Measurements from ENCODE around the gene CRYBB1.

Gene CRYBB1

GRCh38 chr22:26606611-26607010 lies 11.2 kb downstream of the CRYBB1 start:
- no peak for DNase-seq (ENCODE audit: low read depth)

GRCh38 chr22:26604368-26604767 lies 13.5 kb downstream of the CRYBB1 start:
- no peak for DNase-seq (ENCODE audit: low read depth)

- DNase-seq (ENCODE audit: low read depth), result no peak
These were observed 15.7 kb downstream of the CRYBB1 start for GRCh38 chr22:26602127-26602526.

GRCh38 chr22:26601726-26602125 lies 16.1 kb downstream of the CRYBB1 start:
- DNase-seq (ENCODE audit: low read depth), result no peak

GRCh38 chr22:26599505-26599904 lies 18.3 kb downstream of the CRYBB1 start:
- no peak for DNase-seq (ENCODE audit: low read depth)

- no peak for DNase-seq (ENCODE audit: low read depth)
These were observed 20.3 kb downstream of the CRYBB1 start for GRCh38 chr22:26597480-26597879.

- no peak for DNase-seq (ENCODE audit: low read depth)
These were observed 20.8 kb downstream of the CRYBB1 start for GRCh38 chr22:26597026-26597425.

- no peak for DNase-seq (ENCODE audit: low read depth)
These were observed 24.1 kb downstream of the CRYBB1 start for GRCh38 chr22:26593763-26594162.

- no peak for DNase-seq (ENCODE audit: low read depth)
These were observed 25.4 kb downstream of the CRYBB1 start for GRCh38 chr22:26592421-26592891.

GRCh38 chr22:26589845-26590736 lies 27.7 kb downstream of the CRYBB1 start, which contains the start of gene TPST2:
Gene TPST2 (minus strand): TSS chr22:26590132. CDS start chr22:26541630, 48,502 bp downstream.
- peak; percentile 62 for DNase-seq (ENCODE audit: low read depth)

- DNase-seq (ENCODE audit: low read depth), result no peak
These were observed 28.4 kb downstream of the CRYBB1 start for GRCh38 chr22:26589367-26589844.

- no peak for DNase-seq (ENCODE audit: low read depth)
These were observed 29.0 kb downstream of the CRYBB1 start for GRCh38 chr22:26588729-26589366.

- no peak for DNase-seq (ENCODE audit: low read depth)
These were observed 29.7 kb downstream of the CRYBB1 start for GRCh38 chr22:26587991-26588613.

- no peak for DNase-seq (ENCODE audit: low read depth)
These were observed 31.1 kb downstream of the CRYBB1 start for GRCh38 chr22:26586556-26587325.

GRCh38 chr22:26585104-26585790 lies 32.6 kb downstream of the CRYBB1 start:
- DNase-seq (ENCODE audit: low read depth), result no peak

- DNase-seq (ENCODE audit: low read depth), result no peak
These were observed 33.8 kb downstream of the CRYBB1 start for GRCh38 chr22:26584010-26584409.

- no peak for DNase-seq (ENCODE audit: low read depth)
These were observed 36.1 kb downstream of the CRYBB1 start for GRCh38 chr22:26581633-26582168.

- no peak for DNase-seq (ENCODE audit: low read depth)
These were observed 36.8 kb downstream of the CRYBB1 start for GRCh38 chr22:26581026-26581425.

- DNase-seq (ENCODE audit: low read depth), result no peak
These were observed 37.4 kb downstream of the CRYBB1 start for GRCh38 chr22:26580240-26580962.

- no peak for DNase-seq (ENCODE audit: low read depth)
These were observed 38.4 kb downstream of the CRYBB1 start for GRCh38 chr22:26579331-26579886.

Measured in stimulated activated CD8-positive, alpha-beta memory T cell treated with anti-CD3 and anti-CD28 coated beads, Interleukin-12 subunit alpha, Interleukin-12 subunit beta, amount 100 ng/mL, for 1 hour (primary cell).